OCI-LY1 (cell line): ENCODE results near the gene CNTNAP2.
A peak's percentile ranks its signal among the peaks of the same experiment; 100 is the strongest.

ENCODE experiments used
- H2AFZ ChIP-seq: fragments of 200-600 bp; sonication (generic), shearing (Covaris generic); 2 replicates; pipeline ENCODE4 v1.6.0; 2014; ENCODE audit warnings: antibody characterized with exemption, mild to moderate bottlenecking, low read length
- H3F3A ChIP-seq: fragments of 200-600 bp; sonication (generic), shearing (Covaris generic); 2 replicates; pipeline ENCODE4 v1.6.0; 2014; ENCODE audit warnings: mild to moderate bottlenecking, antibody characterized with exemption, low read length, moderate library complexity; ENCODE audit not compliant: insufficient read depth
- H3K27ac ChIP-seq: fragments of 200-600 bp; sonication (generic); 2 replicates; pipeline ENCODE4 v1.5.1; 2014; ENCODE audit warnings: low read length, mixed run types, mild to moderate bottlenecking, low read depth; ENCODE audit not compliant: poor library complexity, severe bottlenecking
- H3K27me3 ChIP-seq: fragments of 200-600 bp; sonication (generic); 2 replicates; pipeline ENCODE4 v1.6.0; 2014; ENCODE audit warnings: antibody characterized with exemption, mild to moderate bottlenecking, low read length, moderate library complexity; ENCODE audit not compliant: insufficient read depth
- H3K36me3 ChIP-seq: fragments of 200-600 bp; sonication (generic); 2 replicates; pipeline ENCODE4 v1.6.1; 2014; ENCODE audit warnings: mild to moderate bottlenecking, antibody characterized with exemption, low read length, moderate library complexity, mixed read lengths; ENCODE audit not compliant: insufficient read depth
- H3K4me1 ChIP-seq: fragments of 200-600 bp; sonication (generic); 2 replicates; pipeline ENCODE4 v1.5.1; 2014; ENCODE audit warnings: mild to moderate bottlenecking, low read length, moderate library complexity; ENCODE audit not compliant: insufficient read depth, severe bottlenecking
- H3K4me2 ChIP-seq: fragments of 200-600 bp; sonication (generic), shearing (Covaris generic); 2 replicates; pipeline ENCODE4 v1.6.1; 2014; ENCODE audit warnings: low read length
- H3K4me3 ChIP-seq: fragments of 200-600 bp; sonication (generic); 2 replicates; pipeline ENCODE4 v1.5.1; 2014; ENCODE audit warnings: low read length, low read depth, mild to moderate bottlenecking, mixed read lengths; ENCODE audit not compliant: poor library complexity, severe bottlenecking
- H3K79me2 ChIP-seq: fragments of 200-600 bp; shearing (Covaris generic); 2 replicates; pipeline ENCODE4 v1.6.1; 2016; ENCODE audit warnings: mixed run types, low read length, mixed read lengths; ENCODE audit not compliant: insufficient read depth
- H3K9ac ChIP-seq: fragments of 200-600 bp; sonication (generic), shearing (Covaris generic); 2 replicates; pipeline ENCODE4 v1.6.1; 2014; ENCODE audit warnings: mild to moderate bottlenecking, low read length, mixed read lengths
- H3K9me2 ChIP-seq: fragments of 200-600 bp; sonication (generic), shearing (Covaris generic); 2 replicates; pipeline ENCODE4 v1.6.1; 2014; ENCODE audit warnings: low read depth, mild to moderate bottlenecking, low read length, mixed read lengths
- H3K9me3 ChIP-seq: fragments of 200-600 bp; shearing (Covaris generic); 2 replicates; pipeline ENCODE4 v1.6.1; 2014; ENCODE audit warnings: low read length, mixed read lengths
- H4K20me1 ChIP-seq: fragments of 200-600 bp; sonication (generic), shearing (Covaris generic); 2 replicates; pipeline ENCODE4 v1.6.0; 2016; ENCODE audit warnings: mild to moderate bottlenecking, low read length; ENCODE audit not compliant: insufficient read depth
- EZH2 ChIP-seq: fragments of 200-600 bp; sonication (generic), shearing (Covaris generic); IDR thresholded peaks from 2 replicates; pipeline ENCODE4 v1.8.0; 2017; ENCODE audit warnings: borderline replicate concordance, mixed run types, mild to moderate bottlenecking, antibody characterized with exemption, low read length, moderate library complexity, mixed read lengths
- TF ChIP-seq, protein P1 (sequence below): fragments of 200-600 bp; sonication (generic), shearing (Covaris generic); IDR thresholded peaks from 2 replicates; pipeline ENCODE4 v1.5.1; 2017; ENCODE audit warnings: mild to moderate bottlenecking, antibody characterized with exemption, low read length, moderate library complexity, mixed read lengths

The CNTNAP2 gene

GRCh38 chr7:147062897-147063296 lies 946.3 kb downstream of the CNTNAP2 start:
- Histone ChIP-seq H3K9ac (no peak overlapping the region), H3F3A (0 out of 2 replicates have a peak, but pooled peaks cover 6% of the 10 kb centered on the region), H3K4me3 (no peak overlapping the region), H3K9me2 (no peaks in the 10 kb centered on the region), H3K36me3 (no peaks in the 10 kb centered on the region), H3K27ac (no peak overlapping the region), H3K79me2 (no peaks in the 10 kb centered on the region), H3K4me1 (no peaks in the 10 kb centered on the region), H3K9me3 (peaks cover 3% of the 10 kb centered on the region; the same call in 1 of the 2 replicates), H3K27me3 (no peaks in the 10 kb centered on the region), H3K4me2 (no peak overlapping the region), H2AFZ (no peak overlapping the region), H4K20me1 (no peaks in the 10 kb centered on the region)
- no peak for TF ChIP-seq EZH2
- TF ChIP-seq, protein P1, sequence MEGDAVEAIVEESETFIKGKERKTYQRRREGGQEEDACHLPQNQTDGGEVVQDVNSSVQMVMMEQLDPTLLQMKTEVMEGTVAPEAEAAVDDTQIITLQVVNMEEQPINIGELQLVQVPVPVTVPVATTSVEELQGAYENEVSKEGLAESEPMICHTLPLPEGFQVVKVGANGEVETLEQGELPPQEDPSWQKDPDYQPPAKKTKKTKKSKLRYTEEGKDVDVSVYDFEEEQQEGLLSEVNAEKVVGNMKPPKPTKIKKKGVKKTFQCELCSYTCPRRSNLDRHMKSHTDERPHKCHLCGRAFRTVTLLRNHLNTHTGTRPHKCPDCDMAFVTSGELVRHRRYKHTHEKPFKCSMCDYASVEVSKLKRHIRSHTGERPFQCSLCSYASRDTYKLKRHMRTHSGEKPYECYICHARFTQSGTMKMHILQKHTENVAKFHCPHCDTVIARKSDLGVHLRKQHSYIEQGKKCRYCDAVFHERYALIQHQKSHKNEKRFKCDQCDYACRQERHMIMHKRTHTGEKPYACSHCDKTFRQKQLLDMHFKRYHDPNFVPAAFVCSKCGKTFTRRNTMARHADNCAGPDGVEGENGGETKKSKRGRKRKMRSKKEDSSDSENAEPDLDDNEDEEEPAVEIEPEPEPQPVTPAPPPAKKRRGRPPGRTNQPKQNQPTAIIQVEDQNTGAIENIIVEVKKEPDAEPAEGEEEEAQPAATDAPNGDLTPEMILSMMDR: no peak

DNA sequence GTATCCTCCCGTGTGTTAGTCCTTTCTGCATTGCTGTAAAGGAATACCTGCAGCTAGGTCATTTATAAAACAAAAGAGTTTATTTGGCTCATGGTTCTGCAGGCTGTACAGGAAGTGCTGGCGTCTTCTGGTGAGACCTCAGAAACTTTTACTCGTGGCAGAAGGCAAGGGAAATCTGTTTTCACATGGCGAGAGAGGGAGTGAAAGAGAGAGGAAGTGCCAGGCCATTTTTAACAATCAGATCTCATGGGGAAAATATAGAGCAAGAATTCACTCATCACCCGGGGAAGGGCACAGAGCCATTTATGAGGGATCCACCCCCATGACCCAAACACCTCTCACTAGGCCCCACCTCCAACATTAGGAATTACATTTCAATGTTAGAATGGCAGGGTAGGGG lies 952.2 kb downstream of the CNTNAP2 start:
- no peaks in the 10 kb centered on the region for H3K9me2 ChIP-seq
- H2AFZ ChIP-seq: peak overlapping the region; percentile 64; the same call in 1 of the 2 replicates
- H3K27me3 ChIP-seq: no peaks in the 10 kb centered on the region
- peaks cover 13% of the 10 kb centered on the region for H3K4me1 ChIP-seq
- no peaks in the 10 kb centered on the region for H3F3A ChIP-seq
- no peak overlapping the region for H3K27ac ChIP-seq
- H3K4me3 ChIP-seq: no peak overlapping the region
- no peaks in the 10 kb centered on the region for H3K36me3 ChIP-seq
- H3K4me2 ChIP-seq: no peak overlapping the region
- H3K79me2 ChIP-seq: no peaks in the 10 kb centered on the region
- H4K20me1 ChIP-seq: no peaks in the 10 kb centered on the region
- H3K9me3 ChIP-seq: no peaks in the 10 kb centered on the region
- H3K9ac ChIP-seq: no peak overlapping the region
- TF ChIP-seq, protein P1: no peak
- TF ChIP-seq EZH2: no peak

DNA sequence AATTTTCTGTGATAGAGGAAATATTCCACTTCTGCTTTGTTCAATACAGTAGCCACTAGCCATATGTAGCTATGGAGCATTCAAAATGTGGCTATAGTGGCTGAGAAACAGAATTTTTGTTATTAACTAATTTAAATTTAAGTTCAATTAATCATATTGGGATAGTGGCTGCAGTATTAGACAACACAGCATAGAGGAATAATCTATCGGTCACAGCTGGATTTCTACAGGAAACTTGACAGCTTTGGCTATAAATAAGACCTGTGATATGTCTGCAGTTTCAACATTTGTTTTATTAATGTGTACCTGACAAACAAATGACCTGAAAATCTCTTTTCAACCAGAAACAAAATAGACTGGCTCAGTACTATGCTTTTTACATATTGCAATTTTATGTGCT lies 953.2 kb downstream of the CNTNAP2 start:
- H3K4me1 ChIP-seq: peaks cover 13% of the 10 kb centered on the region
- H3F3A ChIP-seq: no peaks in the 10 kb centered on the region
- no peak overlapping the region for H3K27ac ChIP-seq
- H3K4me3 ChIP-seq: no peak overlapping the region
- H3K9ac ChIP-seq: no peak overlapping the region
- no peaks in the 10 kb centered on the region for H3K9me2 ChIP-seq
- TF ChIP-seq, protein P1: no peak
- TF ChIP-seq EZH2: no peak
- H4K20me1 ChIP-seq: no peaks in the 10 kb centered on the region
- H3K9me3 ChIP-seq: no peaks in the 10 kb centered on the region
- H3K27me3 ChIP-seq: no peaks in the 10 kb centered on the region
- no peak overlapping the region for H2AFZ ChIP-seq
- H3K79me2 ChIP-seq: no peaks in the 10 kb centered on the region
- no peak overlapping the region for H3K4me2 ChIP-seq
- no peaks in the 10 kb centered on the region for H3K36me3 ChIP-seq
